HG02759 (cell line): ENCODE results near the gene ASB1.
"Not testable (repeated sequence)": the region's sequence is repeated elsewhere in the genome, so short reads cannot be mapped to it uniquely, and the experiment has no call there.

ENCODE experiments used
- ATAC-seq: cut with Tn5 transposase; IDR thresholded peaks from one replicate; pipeline ENCODE4 v1.9.1; 2021; ENCODE audit warnings: mild to moderate bottlenecking, moderate library complexity; ENCODE audit not compliant: unreplicated experiment

The ASB1 gene

DNA sequence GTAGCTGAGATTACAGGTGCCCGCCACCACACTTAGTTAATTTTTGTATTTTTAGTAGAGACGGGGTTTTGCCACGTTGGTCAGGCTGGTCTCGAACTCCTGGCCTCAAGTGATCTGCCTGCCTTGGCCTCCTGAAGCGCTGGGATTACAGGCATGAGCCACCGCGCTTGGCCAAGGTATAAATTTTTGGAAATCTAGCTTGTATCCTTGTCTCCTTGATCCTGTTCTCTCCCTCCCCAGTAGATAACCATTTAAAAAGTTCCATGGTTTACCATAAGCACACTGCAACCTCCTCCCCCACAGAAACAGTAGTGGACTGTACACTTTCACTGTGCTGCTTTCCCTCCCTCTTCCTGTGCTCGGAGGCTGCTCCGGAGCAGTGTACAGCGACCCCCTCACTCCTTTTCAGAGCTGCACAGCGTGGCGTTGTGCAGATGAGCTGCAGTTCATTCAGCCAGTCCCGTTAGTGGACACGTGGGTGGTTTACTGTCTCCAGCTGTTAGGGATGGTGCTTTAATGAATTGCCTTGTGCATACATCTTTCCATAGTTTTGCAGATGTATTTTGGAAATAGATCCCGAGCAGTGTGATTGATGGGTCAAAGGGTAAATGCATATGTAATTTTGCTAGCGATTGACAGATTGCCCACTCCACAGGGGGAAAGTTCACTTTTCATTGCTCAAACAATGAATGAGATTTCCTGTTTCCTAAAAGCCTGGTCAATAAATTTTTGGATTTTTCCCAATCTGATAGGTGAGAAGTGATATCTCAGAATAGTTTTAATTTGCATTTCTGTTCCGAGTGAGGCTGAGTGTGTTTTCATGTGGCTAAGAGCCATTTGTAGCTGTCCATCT, 14.8 kb downstream of the ASB1 start:
- no peak for ATAC-seq

DNA sequence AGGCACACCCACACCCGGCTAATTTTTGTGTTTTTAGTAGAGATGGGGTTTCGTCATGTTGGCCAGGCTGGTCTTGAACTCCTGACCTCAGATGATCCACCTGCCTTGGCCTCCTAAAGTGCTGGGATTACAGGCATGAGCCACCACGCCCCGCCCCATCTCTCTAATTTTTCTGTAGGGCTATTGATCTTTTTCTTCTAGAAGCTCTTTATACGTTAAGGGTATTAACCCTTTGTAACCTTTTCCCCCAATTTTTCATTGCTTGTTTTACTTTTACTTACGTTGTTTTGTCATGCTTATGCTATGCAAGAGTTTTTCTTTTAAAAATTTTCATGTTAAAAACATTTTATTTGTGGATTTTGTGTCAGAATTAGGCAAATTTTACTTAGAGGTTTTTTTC, 15.5 kb downstream of the ASB1 start:
- ATAC-seq, result not testable (repeated sequence)

DNA sequence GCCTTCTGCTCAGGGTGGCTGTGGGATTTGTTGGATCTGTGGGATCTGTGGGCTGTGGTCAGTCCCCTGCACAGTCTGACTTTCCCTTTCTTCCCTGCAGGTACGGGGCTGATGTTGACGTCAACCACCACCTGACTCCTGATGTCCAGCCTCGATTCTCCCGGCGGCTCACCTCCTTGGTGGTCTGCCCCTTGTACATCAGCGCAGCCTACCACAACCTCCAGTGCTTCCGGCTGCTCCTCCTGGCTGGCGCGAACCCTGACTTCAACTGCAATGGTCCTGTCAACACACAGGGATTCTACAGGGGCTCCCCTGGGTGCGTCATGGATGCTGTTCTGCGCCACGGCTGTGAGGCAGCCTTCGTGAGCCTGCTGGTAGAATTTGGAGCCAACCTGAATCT, 17.5 kb downstream of the ASB1 start:
- no peak for ATAC-seq

DNA sequence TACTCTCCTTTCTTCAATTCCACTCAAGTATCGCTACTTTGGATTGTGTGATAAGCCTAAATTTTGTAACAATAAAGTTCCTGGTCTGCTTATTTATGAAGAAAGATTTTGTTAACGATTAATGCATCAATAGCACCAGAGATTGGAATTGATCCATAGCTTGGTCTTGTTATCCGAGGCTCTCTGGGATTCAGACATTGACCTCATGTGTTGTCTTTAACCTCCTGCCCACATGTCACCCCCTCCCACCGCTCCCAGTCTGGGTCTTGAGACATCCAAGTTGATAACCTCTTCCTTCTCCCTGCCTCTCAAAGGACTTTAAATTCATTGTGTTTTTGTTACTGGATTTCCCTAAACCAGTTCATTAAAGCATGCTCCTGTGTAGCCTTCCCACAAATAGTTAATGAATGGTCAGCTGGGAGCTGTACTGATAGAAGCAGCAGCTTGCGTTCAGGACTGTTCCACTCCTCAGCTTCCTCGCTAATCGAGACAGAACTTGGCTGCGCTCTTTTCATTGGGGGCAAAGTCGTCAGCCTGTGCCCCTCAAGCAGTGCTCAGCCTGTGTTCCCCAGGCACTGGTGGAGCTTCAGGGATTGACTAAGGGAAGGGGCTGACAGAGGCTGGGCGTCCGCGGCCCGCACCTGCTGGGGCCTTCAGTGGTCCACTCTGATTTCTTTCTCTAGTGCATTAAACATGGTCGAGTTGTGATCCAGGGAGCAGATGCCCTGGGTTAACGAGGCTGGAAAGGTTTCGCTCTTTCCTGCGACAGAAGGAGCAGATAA, 18.9 kb downstream of the ASB1 start:
- no peak for ATAC-seq

DNA sequence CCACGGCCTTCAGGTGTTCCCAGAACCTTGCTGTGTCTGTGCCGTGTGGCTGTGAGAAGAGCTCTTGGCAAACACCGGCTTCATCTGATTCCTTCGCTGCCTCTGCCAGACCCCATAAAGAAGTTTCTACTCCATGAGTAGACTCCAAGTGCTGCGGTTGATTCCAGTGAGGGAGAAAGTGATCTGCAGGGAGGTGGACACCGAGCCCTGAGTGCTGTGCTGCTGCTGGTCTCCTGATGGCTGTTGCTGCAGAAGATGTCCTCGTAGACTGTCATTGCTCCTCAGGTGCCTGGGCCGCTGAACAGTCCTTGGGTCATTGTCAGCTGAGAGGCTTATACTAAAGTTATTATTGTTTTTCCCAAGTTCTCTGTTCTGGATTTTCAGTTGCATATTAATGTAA, 19.6 kb downstream of the ASB1 start:
- ATAC-seq, result no peak

DNA sequence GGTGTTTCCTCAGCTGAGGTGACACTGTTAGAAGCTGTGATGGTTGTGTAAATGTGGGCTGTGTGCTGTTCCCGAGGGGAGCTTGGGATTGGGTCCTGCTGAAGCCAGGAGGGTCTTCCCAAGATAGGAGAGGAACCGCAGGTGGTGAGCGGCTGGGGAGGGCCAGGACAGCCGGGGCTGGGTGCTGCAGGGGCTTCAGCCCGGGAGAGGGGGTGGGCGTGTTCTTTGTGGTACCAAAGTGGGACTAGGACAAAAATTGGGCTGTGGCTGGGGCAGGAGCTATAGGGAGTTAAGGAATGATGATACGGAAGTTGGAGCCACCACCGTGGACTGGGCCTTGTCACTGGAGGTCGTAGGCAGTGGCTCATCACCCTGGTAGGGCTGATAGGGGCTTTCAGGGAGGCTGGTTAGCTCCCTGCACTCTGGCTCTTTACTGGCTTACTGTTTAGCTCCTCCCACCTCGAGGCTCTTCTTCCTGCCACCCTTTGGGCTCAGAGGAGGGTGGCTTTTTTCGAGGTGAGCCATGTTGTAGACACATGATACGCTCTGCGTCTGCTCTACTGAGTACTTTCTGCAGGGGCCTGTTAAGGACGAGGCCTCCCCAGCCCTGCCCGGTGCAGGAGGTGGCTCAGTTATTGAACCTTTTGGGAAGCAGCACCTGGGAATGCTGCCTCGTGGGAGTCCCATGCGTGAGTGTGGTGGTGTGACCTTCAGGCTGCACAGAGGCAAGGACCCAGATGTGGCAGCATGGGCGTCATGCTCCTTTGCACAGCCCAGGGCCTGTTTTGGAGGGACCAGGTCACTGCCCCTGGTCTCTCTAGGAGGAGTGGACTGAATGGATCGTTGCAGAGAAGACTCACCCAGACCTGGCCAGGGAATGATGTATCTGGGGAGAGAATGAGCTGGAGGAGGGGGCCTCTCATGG, 21.6 kb downstream of the ASB1 start:
- no peak for ATAC-seq

DNA sequence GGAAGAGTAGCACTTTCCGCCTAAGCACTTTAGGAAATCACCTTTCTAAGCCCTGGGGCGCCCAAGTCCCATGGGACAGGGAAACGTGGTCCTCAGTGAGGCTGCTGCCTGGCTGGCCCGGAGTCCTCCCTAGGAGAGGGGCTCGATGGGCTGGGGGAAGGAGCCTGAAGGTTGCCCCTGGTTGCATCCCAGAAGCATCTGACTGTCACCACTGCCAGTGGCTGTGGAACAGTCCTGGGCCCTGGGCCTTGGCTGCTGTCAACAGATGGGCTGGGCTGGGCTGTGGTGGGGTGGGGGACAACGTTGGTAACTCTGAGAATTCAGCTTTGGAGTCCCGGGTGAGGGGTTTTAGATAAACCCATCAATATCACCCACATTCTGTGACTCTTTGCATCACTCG, 22.5 kb downstream of the ASB1 start:
- no peak for ATAC-seq

DNA sequence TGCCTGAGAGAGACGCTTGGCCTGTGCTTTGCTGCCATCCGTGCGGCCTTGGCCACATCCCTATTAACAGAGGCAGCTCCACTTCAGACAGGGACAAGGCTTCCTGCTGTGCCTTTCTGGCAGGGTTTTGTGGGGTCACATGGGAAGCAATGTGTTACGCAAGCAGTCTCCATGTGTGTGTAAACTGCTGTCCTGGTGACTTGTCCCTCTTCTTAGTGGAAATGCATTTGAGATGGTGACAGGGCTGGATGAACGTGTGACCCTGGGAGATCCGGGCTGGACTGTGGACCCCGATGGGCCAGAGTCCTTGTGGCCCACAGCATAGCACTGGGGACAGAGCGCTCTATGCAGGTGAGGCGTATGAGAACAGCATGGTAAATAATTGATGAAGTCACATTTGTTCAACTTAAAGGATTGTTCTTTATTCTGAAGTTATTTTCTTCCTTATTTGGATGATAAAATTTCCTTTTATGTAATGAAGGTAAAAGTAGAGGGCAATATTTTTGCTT, 23.2 kb downstream of the ASB1 start:
- ATAC-seq, result no peak

DNA sequence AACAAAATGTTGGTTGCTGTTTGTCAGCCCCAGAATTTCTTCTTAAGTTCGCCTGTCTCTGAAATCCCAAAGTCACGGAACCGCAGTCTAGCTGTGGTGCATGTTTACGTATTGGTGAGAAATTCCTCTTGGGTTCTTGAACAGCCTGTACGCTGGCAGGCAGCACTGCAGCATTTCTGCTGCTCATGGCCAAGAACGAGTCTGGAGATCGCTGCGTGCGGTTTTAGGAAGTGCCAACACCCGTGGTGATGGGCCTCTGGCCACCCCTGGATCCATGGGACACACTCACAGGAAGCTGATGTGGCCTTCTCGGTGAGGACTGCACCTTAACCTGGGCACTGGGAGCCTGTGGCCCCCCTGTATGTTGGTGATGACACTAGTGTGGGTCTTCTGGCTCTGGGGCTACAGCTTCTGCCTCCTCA, 23.7 kb downstream of the ASB1 start:
- ATAC-seq, result no peak

DNA sequence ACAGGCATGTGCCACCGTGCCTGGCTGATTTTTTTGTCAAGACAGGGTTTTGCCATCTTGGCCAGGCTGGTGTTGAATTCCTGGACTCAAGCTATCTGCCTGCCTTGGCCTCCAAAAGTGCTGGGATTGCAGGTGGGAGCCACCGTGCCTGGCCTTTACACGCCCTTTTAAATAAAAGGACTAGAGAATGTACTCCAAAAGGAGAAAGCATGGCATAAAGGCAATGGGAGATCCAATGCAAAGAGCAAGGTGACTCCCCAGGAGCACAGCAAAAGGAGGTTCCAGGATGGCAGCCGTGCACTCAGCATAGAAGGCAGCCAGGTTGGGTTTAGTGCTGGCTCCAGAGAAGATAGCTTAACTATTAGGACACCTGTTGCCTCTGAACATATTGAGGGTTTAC, 27.1 kb downstream of the ASB1 start:
- ATAC-seq, result no peak

DNA sequence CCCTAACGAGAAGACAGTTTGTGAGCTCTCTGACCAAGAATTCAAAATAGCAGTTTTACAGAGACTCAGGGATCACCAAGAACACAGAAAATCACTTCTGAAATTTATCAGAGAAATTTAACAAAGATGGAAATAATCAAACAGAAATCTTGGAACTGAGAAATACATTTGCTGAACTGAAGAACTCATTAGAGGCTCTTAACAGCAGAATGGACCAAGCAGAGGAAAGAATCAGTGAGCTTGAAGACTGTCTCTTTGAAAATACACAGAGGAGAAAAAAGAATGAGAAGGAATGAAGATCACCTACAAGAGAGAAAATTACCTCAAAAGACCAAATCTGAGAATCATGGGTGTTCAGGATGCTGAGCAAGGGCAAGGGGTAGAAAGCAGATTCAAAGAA, 29.7 kb downstream of the ASB1 start:
- no peak for ATAC-seq

DNA sequence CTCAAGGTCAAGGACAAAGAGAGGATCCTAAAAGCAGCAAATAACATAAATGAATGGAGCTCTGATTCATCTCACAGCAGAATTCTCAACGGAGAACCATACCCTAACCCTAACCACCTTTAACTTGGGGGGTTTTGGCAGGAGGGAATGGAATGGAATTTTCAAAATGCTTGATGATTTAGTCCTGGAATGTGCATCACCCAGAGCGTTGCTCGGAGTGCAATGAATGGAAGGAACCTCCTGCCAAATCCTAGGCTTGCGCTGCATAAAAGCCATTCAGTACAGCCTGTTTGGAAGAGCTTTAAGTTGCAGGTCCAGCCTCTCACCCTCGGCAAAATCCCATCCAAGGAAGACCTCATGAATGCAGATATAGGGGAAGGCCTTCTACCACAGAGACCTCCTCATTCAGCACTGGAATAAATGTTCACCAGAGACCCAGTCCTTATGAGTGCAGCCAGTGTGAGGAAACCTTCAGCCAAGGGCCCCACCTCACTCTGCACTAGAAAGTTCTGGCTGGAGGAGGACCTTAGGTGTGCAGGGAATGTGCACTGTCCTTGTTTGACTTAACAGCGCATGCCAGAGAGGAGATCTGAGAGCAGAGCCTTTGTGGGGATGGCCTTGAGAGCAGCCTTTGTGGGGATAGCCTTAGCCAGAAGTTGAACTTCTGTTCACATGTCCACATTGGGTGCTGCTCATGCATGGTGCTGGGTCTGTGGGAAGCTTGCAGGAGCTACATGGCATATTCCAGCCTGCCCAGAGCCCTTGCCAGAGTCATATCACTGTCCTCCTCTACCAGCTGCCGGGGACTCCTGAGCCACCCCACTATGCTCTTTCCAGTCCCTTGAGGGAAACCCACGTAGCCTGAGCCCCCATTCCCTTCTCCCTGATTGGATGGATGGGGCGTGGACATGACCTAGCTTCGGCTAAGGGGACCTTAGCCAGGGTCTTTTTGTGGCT, 30.5 kb downstream of the ASB1 start:
- ATAC-seq, result no peak

DNA sequence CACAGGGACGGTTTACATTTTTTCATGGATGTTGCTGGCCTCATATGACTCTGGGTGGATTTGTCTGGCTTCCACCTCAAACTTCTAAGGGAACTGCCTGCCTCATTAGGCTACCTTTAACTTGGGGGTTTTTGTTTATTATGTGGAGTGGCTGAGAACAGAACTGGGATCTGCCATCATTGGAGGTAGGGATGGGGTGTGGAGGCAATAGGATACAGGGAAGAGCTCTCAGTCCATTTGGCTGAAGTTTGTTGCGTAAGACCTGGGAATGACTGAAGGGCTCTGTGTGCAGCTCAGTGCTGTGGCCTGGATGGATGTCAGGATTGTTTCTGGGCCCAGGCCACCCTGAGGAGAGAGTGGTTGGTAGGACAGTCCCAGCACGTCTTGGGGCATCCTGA, 31.2 kb downstream of the ASB1 start:
- no peak for ATAC-seq

DNA sequence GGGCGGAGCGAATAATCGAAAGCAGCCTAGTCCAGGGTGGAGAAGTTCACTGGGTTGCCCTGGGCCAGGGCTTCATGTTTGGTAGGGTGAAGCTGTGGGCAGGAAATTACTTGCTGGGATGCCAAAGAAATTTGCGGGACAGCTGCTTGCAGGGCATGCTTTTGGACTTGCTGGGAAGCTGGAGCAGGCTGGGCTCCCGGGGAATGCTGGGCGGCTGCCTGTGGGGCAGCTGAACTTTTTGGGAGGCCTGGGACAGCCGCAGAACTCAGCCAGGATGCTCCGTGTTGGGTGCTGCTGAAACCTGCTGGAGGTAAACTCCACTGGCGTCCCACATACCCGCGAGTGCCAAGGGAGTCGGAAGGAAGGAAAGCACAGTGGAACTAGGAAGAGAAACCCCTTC, 31.9 kb downstream of the ASB1 start:
- ATAC-seq, result no peak

DNA sequence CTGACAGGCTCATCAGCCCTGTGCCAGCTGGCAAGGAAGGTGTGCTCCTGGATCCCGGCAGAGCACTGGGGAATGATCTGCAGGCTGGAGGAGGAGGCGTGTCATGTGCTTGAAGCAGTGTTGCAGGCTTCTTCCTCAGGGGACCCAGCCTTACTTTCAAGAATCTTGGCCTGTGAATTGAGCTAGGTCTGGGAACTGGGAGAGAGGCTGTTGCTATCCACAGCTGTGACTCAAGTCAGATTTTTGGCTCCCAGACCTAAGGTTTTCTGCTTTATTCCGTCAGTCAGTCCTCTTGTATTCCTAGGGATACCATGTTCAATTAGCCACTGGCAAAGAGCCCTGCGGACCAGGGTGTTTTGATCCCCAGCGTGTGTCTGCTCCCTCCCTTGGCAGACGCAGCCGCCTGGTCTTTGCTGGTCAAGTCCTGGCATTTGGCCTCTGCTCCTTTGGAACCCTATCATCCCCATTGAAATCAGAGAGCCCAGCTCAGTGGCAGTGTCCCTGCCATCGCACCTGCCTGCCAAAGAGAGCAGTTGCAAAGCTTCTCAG, 32.4 kb downstream of the ASB1 start:
- no peak for ATAC-seq

DNA sequence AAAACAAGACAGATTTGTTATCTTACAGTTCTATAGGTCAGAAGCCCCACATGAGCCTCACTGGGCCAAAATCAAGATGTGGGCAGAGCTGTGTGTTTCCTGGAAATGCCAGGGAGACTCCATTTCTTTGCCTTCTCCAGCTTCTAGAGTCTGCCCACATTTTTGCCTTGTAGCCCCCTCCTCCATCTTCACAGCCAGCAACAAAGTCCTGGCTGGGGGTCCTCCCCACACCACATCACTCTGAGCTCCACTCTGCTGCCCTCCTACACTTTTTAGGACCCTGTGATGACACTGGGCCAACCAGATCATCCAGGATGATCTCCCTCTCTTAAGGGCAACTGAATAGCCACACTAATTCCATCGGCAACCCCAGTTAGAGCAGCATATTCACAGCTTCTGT, 34.3 kb downstream of the ASB1 start:
- ATAC-seq, result no peak

DNA sequence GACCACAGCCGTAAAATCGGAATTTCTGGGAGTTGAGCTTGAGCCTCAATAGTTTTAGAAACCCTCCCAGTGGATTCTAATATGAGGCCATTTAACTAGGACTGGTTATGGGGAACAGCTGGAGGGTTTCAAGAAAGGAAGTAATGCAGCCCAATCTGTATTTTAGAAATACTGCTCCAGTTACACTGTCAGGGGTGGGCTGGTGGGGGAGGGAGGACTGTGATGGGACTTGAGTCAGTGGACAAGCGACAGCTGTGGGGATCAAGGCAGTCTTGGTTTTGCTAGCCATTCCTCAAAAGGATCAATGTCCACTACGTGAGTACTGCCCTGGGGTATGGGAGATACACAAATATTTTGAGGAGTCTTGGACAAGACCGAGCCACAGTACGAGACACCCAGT, 34.8 kb downstream of the ASB1 start:
- ATAC-seq, result no peak

DNA sequence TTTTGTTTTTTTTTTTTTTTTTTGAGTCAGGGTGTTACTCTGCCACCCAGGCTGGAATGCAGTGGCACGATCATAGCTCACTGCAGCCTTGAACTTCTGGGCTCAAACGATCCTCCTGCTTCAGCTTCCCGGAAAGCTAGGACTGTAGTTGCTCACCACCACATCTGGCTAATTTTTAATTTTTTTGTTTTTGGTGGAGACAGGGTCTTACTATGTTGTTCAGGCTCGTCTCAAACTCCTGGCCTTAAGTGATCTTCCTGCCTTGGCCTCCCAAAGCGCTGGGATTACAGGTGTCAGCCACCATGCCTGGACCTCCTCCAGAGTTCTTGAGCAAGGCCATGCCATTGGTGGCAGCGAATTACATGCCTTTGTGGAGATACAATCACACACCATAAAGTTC, 35.2 kb downstream of the ASB1 start:
- ATAC-seq, result no peak

DNA sequence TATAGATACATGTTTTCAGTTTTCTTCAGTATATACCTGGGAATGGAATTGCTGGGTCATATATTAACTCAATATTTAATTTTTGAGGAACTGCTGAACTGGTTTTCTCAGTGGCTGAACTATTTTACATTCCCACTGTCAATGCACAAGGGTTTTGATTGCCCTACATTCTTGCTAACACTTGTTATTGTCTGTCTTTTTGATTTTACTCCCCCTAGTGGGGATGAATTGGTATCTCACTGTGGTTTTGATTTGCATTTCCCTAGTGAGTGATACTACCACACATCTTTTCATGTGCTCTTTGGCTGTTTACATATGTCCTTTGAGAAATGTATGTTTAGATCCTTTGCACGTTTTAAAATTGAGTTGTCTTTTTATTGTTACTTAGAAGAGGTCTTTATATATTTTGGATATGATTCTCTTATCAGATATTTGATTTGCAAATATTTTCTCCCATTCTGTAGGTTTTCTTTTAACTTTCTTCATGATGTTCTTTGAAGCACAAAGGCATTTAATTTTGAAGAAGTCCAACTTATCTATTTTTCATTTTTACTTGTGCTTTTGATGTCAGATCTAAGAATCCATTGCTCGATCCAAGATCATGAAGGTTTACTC, 36.2 kb downstream of the ASB1 start:
- ATAC-seq, result no peak
